Measurements from ENCODE around the gene MPPED2. TPM values are rescaled to one million over a fixed set of nuclear protein-coding genes. Genes with fewer than 3 reads are reported as not detected.

MPPED2 gene
- total RNA-seq, 1 experiment from 2014 or later, result 4.7 TPM

DNA sequence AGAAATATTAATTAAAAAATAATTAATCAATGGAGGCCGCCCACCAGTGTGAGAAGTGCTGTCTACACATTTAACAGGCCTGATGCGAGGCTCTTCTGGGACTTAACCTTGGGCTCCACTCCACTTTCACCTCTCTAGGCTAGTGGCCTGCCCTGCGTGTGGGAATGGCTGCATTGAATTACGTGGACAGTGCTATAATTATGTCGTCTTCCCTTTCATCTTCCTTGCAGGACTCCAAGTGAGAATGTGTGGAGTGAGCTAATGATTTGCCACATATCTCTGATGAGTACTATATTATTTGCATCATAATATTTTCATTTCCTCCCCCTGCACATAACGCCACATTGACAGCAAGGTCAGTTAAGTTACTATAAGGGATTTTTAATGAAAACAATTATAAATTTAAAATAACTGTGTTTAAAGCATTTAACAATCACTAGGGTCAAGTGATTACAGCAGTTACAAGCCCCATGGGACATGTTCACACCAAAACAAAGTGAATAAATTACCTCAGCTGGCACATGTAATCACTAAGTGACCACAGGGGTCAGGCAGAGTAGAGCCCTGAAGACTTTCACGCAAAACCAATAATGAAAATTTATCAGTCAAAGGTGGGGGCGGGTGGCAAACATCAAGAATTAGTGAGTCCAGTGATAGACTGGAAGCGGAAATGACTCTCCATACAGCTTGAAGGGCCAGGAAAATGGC, 63.5 kb downstream of the MPPED2 start:
- Histone ChIP-seq H3K4ac (ENCODE audit: low read depth, low read length) (no peak overlapping the region), H3K23me2 (ENCODE audit: insufficient read length, low read depth, low read length, poor library complexity, severe bottlenecking) (no peaks in the 10 kb centered on the region), H3K27ac (ENCODE audit: insufficient read length, low read depth, low read length) (no peak overlapping the region), H3K23ac (ENCODE audit: insufficient read length, low read depth, low read length) (no peak overlapping the region), H3K18ac (ENCODE audit: insufficient read length, low read depth, low read length) (no peak overlapping the region), H3K14ac (ENCODE audit: insufficient read depth, low read length) (no peak overlapping the region), H4K91ac (ENCODE audit: insufficient read length, low read depth, low read length) (no peak overlapping the region), H4K20me1 (ENCODE audit: control insufficient read depth, insufficient read depth, insufficient read length) (no peaks in the 10 kb centered on the region), H4K5ac (ENCODE audit: insufficient read length, low read depth, low read length) (no peak overlapping the region), H3K9ac (ENCODE audit: extremely low read depth, insufficient read length, low read length) (no peak overlapping the region), H2BK5ac (ENCODE audit: insufficient read length, low read length) (no peak overlapping the region), H3K9me3 (ENCODE audit: control insufficient read depth, low read depth, low read length) (no peaks in the 10 kb centered on the region), H2BK120ac (ENCODE audit: low read depth, low read length, poor library complexity, severe bottlenecking) (no peak overlapping the region), H3K4me2 (ENCODE audit: insufficient read depth, insufficient read length, low read length) (no peak overlapping the region), H2BK15ac (ENCODE audit: low read depth, low read length) (no peak overlapping the region), H3T11ph (ENCODE audit: low read length) (no peak overlapping the region), H3K56ac (ENCODE audit: insufficient read length, low read depth, low read length) (no peak overlapping the region), H4K8ac (replicated peaks; ENCODE audit: insufficient read length, low read depth, low read length) (no peak overlapping the region), H3K79me2 (ENCODE audit: insufficient read depth, low read length) (no peaks in the 10 kb centered on the region), H2AFZ (ENCODE audit: low read length) (no peak overlapping the region), H3K27me3 (ENCODE audit: insufficient read depth, low read length) (no peaks in the 10 kb centered on the region), H2AK5ac (ENCODE audit: insufficient read length, low read length) (no peak overlapping the region), H2BK12ac (ENCODE audit: insufficient read length, low read depth, low read length) (no peak overlapping the region), H3K79me1 (ENCODE audit: insufficient read depth, low read depth, low read length, poor library complexity, severe bottlenecking) (no peaks in the 10 kb centered on the region), H2BK20ac (ENCODE audit: low read depth, low read length, poor library complexity, severe bottlenecking) (no peak overlapping the region), H3K4me1 (ENCODE audit: insufficient read depth, low read length) (0 out of 2 replicates have a peak, but pooled peaks cover 3% of the 10 kb centered on the region)
- no peak for DNase-seq
- Mint-ChIP-seq H3K4me1 (peaks cover 5 to 10% of the 10 kb centered on the region in 2 experiments), H3K27ac (no peak overlapping the region), H3K4me3 (no peak overlapping the region), H3K9me3 (0 out of 5 replicates have a peak, but pooled peaks cover 0 to 2% of the 10 kb centered on the region in 2 experiments), H3K27me3 (ENCODE audit: low read depth) (no peaks in the 10 kb centered on the region), H3K36me3 (ENCODE audit: insufficient read depth in 1 of 3, low read depth in 3 of 3) (peaks cover 0 to 2% (median 0%) of the 10 kb centered on the region in 3 experiments; a peak in 1 of 7 replicates)
- TF ChIP-seq, protein P1, sequence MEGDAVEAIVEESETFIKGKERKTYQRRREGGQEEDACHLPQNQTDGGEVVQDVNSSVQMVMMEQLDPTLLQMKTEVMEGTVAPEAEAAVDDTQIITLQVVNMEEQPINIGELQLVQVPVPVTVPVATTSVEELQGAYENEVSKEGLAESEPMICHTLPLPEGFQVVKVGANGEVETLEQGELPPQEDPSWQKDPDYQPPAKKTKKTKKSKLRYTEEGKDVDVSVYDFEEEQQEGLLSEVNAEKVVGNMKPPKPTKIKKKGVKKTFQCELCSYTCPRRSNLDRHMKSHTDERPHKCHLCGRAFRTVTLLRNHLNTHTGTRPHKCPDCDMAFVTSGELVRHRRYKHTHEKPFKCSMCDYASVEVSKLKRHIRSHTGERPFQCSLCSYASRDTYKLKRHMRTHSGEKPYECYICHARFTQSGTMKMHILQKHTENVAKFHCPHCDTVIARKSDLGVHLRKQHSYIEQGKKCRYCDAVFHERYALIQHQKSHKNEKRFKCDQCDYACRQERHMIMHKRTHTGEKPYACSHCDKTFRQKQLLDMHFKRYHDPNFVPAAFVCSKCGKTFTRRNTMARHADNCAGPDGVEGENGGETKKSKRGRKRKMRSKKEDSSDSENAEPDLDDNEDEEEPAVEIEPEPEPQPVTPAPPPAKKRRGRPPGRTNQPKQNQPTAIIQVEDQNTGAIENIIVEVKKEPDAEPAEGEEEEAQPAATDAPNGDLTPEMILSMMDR (conservative IDR thresholded peaks at IDR 0.05), result no peak
- no CpG with 5 or more reads among the region's 9 CpGs for WGBS (ENCODE audit: extremely low coverage, insufficient read length, low lambda C conversion rate)

All from H9 (cell line).